Stimulated activated naive CD8-positive, alpha-beta T cell treated with anti-CD3 and anti-CD28 coated beads, Interleukin-15, amount 100 ng/mL, for 72 hours (primary cell): ENCODE results near the gene SRRM2.
"Not testable (repeated sequence)": the region's sequence is repeated elsewhere in the genome, so short reads cannot be mapped to it uniquely, and the experiment has no call there.

Experiments used
- ATAC-seq: fragments of 150-1000 bp; cut with Tn5 transposase; 2 replicates; pipeline ENCODE4 v1.10.0; 2021; ENCODE audit warnings: mild to moderate bottlenecking, moderate library complexity
- DNase-seq, 2 donors: peaks; one replicate each; pipeline ENCODE4 v3.0.0; 2021 to 2022
- H3K27ac Mint-ChIP-seq, 2 donors: one replicate each; pipeline ENCODE4 v1.8.0; 2022; ENCODE audit warnings: mild to moderate bottlenecking in 2 of 2, mixed read lengths in 2 of 2, moderate library complexity in 2 of 2
- H3K27me3 Mint-ChIP-seq: one replicate; pipeline ENCODE4 v1.8.0; 2022; ENCODE audit warnings: mixed read lengths
- H3K4me1 Mint-ChIP-seq: one replicate; pipeline ENCODE4 v1.8.0; 2022; ENCODE audit warnings: mild to moderate bottlenecking, mixed read lengths
- H3K4me3 Mint-ChIP-seq, 2 donors: one replicate each; pipeline ENCODE4 v1.8.0; 2022; ENCODE audit warnings: mild to moderate bottlenecking in 2 of 2, mixed read lengths in 2 of 2, moderate library complexity in 1 of 2
- H3K9me3 Mint-ChIP-seq, 2 donors: one replicate each; pipeline ENCODE4 v1.8.0; 2022; ENCODE audit warnings: mixed read lengths in 2 of 2

The SRRM2 gene

DNA sequence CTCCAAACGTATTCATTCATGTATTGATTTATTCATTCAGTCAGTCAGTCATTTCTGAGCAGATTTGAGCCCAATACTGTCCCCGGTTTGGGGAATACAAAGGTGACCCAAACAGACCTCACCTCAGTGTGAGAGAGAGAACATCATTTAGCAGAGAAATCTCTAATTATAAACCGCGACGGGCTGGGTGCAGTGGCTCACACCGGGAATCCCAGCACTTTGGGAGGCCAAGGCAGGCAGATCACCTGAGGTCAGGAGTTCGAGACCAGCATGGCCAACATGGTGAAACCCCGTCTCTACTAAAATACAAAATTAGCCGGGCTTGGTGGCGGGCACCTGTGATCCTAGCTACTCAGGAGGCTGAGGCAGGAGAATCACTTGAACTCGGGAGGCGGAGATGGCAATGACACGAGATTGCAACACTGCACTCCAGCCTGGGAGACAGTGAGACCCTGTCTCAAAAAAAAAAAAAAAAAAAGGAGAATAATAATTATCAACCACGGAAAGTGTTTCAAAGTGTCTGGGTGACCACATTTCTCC, 30.7 kb upstream of the SRRM2 start:
- not testable (repeated sequence) for DNase-seq, H3K9me3 Mint-ChIP-seq
- Mint-ChIP-seq H3K4me3 (peak overlapping the region; percentile 67 to 78), H3K27ac (peak overlapping the region in 1 of 2 donors; percentile 6), H3K27me3 (peaks cover 25% of the 10 kb centered on the region), H3K4me1 (peaks cover 15% of the 10 kb centered on the region)
- peak; percentile 11 for ATAC-seq

DNA sequence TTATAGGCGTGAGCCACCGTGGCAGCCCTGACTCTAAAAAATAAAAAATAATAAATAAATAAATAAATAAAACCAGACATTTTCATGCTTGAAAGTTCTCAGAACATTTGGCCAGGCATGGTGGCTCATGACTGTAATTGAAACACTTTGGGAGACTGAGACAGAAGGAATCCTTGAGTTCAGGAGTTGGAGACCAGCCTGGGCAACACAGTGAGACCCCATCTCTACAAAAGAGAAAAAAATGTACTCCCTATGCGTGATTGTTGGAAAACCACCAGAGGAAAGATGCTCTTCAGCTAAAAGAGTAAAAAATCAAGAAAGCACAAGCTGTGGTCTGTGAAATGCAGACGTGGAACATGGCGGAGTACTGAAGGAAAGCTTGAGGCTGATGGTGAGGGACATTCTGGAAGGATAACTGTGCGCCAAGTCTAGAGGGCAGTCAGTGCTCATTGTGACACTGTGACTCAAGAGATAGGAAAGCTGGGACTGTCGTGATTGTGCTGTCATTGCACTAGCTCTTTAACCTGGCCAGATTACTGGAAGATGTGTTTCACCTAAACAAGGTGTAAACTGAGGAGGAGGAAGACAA, 28.3 kb upstream of the SRRM2 start:
- H3K9me3 Mint-ChIP-seq, result no peaks in the 10 kb centered on the region
- H3K27ac Mint-ChIP-seq, result no peak overlapping the region
- ATAC-seq (no peak), DNase-seq (no peak)
- peaks cover 13% of the 10 kb centered on the region for H3K4me1 Mint-ChIP-seq
- peaks cover 25% of the 10 kb centered on the region for H3K27me3 Mint-ChIP-seq
- no peak overlapping the region for H3K4me3 Mint-ChIP-seq

DNA sequence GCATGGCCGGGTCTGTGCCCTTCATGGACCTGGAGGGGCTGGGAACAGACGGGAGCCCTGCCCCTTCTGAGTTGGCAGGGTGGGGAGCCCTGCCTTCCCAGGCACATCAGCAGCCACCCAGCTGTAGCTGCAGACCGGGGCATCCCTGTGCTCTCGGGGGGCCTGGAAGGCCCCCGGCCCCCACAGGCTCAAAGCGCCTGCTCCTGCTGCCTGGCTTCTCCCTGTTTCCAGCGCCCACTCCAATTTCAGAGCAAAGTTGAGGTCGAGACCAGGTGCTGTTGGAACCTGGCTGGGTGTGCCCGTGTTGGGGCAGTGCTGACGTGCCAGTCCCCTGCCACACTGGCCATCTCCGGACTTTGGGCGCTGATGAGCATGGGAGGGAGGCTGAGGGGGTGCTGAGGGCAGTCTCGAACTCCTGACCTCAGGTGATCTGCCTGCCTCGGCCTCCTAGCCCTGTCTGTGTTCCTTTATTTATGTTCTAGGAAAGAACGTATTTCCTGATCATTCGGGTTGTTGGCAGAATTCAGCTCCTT, 27.6 kb upstream of the SRRM2 start:
- Mint-ChIP-seq H3K27me3 (peaks cover 25% of the 10 kb centered on the region), H3K4me1 (peaks cover 10% of the 10 kb centered on the region), H3K4me3 (no peak overlapping the region), H3K9me3 (no peaks in the 10 kb centered on the region), H3K27ac (no peak overlapping the region)
- ATAC-seq (no peak), DNase-seq (no peak)

DNA sequence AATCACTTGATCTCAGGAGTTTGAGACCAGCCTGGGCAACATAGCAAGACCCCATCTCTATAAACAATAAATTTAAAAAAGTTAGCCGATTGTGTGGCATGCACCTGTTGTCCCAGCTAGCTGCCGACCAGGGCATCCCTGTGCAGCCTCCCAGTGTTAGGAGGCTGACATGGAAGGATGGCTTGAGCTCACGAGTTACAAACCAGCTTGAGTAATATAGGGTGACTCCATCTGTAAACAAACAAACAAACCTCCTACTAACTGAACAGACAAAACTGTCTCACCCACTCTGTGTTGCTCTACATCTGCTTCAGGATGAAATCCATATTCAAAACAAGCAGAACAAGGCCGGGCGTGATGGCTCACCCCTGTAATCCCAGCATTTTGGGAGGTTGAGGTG, 25.5 kb upstream of the SRRM2 start:
- H3K4me1 Mint-ChIP-seq, result peaks cover 6% of the 10 kb centered on the region
- H3K9me3 Mint-ChIP-seq, result no peaks in the 10 kb centered on the region
- ATAC-seq (no peak), DNase-seq (no peak)
- H3K27me3 Mint-ChIP-seq, result peaks cover 25% of the 10 kb centered on the region
- no peak overlapping the region for H3K4me3 Mint-ChIP-seq
- H3K27ac Mint-ChIP-seq, result no peak overlapping the region

DNA sequence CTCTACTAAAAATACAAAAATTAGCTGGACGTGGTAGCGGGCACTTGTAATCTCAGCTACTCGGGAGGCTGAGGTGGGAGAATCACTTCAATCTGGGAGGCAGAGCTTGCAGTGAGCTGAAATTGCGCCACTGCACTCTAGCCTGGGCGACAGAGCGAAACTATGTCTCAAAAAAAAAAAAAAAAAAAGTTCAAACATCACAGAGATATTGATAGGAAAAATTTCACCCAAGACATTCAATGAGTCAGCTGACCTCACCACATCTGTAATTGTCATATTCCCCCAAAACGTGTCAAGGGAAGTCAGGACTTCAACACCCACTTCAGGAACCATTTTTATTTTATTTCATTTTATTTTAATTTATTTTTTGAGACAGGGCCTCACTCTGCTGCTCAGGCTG, 24.4 kb upstream of the SRRM2 start:
- no peaks in the 10 kb centered on the region for H3K9me3 Mint-ChIP-seq
- no peak overlapping the region for H3K27ac Mint-ChIP-seq
- ATAC-seq (no peak), DNase-seq (no peak)
- H3K4me1 Mint-ChIP-seq, result peaks cover 6% of the 10 kb centered on the region
- H3K4me3 Mint-ChIP-seq, result no peak overlapping the region
- H3K27me3 Mint-ChIP-seq, result peaks cover 22% of the 10 kb centered on the region

DNA sequence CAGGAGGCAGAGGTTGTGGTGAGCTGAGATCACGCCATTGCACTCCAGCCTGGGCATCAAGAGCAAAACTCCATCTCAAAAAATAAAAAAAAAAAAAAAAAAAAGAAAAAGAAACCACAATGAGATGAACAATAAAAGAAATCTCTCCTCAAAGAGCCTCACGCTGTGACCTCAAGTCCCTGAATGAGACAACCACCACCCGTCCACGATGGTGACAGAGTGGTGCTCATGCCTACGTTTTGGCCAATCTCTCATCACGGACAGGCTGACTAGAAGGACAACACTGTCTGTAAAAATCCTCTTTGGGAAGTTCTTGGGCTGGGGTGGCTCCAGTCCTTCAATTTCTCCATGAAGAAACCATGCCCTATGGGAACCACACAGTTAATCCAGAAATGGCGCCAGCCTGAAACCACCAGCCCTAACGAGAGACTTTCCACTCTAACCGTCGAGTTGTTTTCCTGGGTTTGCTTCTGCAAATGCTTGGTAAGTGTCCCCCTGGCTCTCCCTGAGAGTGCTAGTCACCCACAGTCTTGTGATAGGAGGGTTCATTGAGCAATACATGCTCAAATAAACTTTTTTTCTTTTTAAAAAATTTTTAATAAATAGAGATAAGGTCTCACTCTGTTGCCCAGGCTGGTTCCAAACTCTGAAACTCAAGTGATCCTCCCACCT, 17.5 kb upstream of the SRRM2 start:
- Mint-ChIP-seq H3K27me3 (no peaks in the 10 kb centered on the region), H3K4me3 (no peak overlapping the region), H3K4me1 (peaks cover 8% of the 10 kb centered on the region), H3K27ac (peak overlapping the region in 1 of 2 donors; percentile 74), H3K9me3 (no peaks in the 10 kb centered on the region)
- DNase-seq (no peak), ATAC-seq (no peak)

DNA sequence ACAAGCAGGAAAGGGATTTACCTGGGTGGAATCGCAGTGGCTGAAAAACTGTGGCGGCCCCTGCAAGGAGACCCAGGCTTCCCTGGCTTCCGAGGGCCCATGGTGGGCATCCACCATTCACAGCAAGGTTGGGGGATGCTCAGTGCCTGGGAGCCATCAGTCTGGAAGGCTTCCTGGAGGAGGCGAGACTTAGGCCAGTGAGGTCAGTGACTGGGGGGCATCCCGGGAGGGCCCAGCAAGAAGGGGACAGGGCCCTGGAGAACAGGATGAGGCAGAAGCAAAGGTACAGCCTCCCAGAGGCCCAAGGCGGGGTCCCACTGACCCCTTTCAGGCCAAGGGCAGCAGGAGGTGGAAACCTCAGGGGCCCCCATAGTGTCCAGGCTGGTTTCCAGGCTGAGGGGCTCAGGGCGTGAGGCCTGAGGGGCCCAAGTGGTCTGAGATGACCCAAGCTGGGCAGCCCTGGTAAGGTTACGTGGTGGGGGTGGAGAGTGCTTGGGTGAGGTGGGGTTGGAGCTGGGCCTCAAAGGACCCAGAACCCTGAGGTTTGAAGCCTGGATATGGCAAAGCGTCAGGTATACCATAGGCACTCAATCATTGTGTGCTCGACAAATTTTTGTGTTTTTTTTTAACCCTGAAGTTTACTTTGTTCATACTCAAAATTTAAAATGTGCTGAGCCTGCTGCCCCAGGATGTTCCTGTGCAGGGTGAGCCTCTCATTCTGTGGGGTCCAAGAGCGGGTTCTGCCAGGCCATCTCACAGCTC, 15.8 kb upstream of the SRRM2 start:
- peaks cover 8% of the 10 kb centered on the region for H3K4me1 Mint-ChIP-seq
- H3K27ac Mint-ChIP-seq, result no peak overlapping the region
- ATAC-seq, result no peak
- no peak for DNase-seq
- H3K9me3 Mint-ChIP-seq, result no peaks in the 10 kb centered on the region
- peaks cover 9% of the 10 kb centered on the region for H3K27me3 Mint-ChIP-seq
- no peak overlapping the region for H3K4me3 Mint-ChIP-seq

DNA sequence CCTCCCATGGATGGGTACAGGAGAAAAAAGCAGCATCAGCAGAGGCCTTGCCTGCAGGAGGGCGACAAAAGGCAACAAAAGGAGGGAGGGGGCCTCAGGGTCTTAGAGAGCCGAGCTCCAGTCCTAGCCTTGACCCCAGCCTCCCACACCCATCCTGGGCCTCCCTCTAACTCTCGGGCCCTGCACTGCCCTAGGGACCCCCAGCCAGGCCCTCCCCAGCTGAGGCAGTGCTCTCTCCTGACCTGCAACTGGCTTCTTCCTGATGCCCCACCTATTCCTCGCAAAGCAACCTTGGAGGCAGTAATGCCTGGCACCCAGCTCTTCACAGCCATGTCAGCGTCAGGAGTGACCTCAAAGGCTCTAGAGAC, 15.2 kb upstream of the SRRM2 start:
- H3K27ac Mint-ChIP-seq, result no peak overlapping the region
- ATAC-seq (no peak), DNase-seq (no peak)
- no peaks in the 10 kb centered on the region for H3K9me3 Mint-ChIP-seq
- H3K4me3 Mint-ChIP-seq, result no peak overlapping the region
- peaks cover 8% of the 10 kb centered on the region for H3K4me1 Mint-ChIP-seq
- peaks cover 9% of the 10 kb centered on the region for H3K27me3 Mint-ChIP-seq

DNA sequence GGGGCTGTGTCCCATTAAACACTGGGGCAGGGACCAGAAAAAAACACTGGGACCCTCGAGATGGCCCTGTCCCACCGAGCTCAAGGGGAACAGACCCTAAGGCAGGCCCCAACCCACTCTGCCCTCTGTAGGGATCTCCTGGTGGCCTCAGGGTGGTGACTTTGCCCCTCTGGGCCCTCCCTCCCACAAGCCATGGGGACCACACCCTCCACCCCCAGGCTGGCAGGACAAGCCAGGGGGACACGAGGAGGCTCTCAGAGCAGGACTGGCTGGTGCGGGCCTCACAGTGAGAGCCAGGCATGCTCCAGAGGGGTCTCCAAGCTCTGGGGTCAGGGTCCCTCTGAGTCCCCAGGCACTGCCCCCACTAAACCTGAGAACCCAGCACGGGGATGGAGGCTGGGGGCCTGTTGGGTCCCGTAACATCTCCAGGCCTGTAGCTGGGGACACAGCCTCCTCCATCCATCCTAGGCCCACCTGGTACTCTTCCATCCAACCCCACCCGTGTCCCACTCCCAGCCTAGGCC, 14.5 kb upstream of the SRRM2 start:
- H3K9me3 Mint-ChIP-seq, result no peaks in the 10 kb centered on the region
- H3K4me1 Mint-ChIP-seq, result peaks cover 8% of the 10 kb centered on the region
- H3K4me3 Mint-ChIP-seq, result no peak overlapping the region
- H3K27ac Mint-ChIP-seq, result peak overlapping the region in 1 of 2 donors; percentile 4
- peaks cover 9% of the 10 kb centered on the region for H3K27me3 Mint-ChIP-seq
- ATAC-seq (no peak), DNase-seq (no peak)

DNA sequence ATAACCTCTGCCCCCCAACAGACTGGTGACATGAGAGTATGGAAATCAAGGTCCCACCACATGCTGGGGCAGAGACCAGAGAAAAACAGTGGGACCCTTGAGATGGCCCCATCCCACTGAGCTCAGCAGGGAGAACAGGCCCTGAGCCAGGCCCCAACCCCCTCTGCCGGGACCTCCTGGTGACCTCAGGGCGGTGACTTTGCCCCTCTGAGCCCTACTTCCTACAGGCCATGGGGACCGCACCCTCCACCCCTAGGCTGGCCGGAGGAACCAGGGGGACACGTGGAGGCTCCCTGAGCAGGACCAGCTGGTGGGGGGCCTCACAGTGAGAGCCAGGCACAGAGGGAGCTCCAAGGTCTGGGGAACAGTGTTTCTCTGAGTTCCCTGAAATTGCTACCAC, 13.8 kb upstream of the SRRM2 start:
- Mint-ChIP-seq H3K4me3 (no peak overlapping the region), H3K9me3 (no peaks in the 10 kb centered on the region), H3K4me1 (peaks cover 8% of the 10 kb centered on the region), H3K27me3 (peaks cover 9% of the 10 kb centered on the region), H3K27ac (peak overlapping the region in 1 of 2 donors; percentile 4)
- DNase-seq (no peak), ATAC-seq (peak; percentile 21)

DNA sequence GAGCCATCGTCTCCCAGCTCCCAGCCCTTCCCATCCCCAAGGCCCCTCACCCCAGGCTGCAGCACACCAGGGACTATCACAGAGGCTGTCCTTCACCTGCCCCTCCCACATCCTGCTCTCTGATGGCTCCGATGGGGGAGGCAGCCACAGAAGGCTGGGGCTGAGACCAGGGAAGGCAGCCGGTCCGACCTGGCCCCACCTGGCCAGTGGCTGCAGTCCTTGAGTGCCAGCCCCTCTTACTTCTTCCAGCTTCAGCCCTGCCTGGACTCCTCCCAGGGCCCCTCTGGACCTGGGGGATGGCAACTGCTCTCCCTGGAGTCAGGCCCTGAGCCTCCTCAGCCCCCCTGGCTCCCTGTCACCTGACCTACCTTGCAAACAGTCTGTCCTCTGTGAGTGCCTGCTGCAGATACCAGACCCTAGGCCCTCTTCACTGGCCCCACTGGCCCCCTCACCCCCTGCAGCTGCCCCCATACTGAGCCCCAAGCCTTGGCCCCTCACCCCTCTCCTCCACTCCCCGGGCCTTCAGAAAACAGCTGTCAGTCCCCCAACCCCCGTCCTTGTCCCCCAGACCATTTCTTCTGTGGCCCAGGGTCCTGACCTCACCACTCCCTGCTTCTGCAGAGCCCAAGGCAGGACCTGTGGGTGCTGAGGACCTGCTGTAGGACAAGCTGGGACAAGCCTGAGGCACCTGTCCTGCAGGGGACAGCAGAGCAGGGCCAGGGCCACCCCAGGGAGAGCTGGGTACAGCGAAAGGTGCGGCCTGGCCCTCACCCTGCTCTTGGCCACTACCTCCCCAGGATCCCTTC, 12.6 kb upstream of the SRRM2 start:
- Mint-ChIP-seq H3K27me3 (peaks cover 9% of the 10 kb centered on the region), H3K4me1 (peaks cover 8% of the 10 kb centered on the region), H3K9me3 (no peaks in the 10 kb centered on the region), H3K27ac (peak overlapping the region in 1 of 2 donors; percentile 93), H3K4me3 (no peak overlapping the region)
- ATAC-seq (no peak), DNase-seq (no peak)

DNA sequence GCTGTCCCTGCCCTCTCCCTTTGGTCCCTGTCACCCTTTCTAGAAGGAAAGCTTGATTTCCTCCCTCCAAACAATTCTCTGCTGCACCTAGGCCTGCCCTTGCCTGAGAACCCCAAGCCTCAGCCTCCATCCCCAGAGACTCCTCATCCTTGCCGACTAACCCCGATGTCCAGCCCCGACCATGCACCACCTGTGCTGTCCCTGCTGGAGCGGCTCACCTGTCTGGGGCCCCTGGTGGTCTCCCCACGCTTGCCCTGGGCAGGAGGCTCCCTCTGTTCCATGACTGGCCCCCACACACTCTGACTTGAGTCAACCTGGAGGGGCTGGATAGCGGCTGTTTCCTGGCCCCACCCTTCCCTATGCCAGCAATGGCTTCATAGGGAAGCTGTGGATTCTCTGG, 12.0 kb upstream of the SRRM2 start:
- no peak overlapping the region for H3K4me3 Mint-ChIP-seq
- no peak for DNase-seq
- peaks cover 9% of the 10 kb centered on the region for H3K27me3 Mint-ChIP-seq
- H3K4me1 Mint-ChIP-seq, result peaks cover 8% of the 10 kb centered on the region
- no peaks in the 10 kb centered on the region for H3K9me3 Mint-ChIP-seq
- H3K27ac Mint-ChIP-seq, result peak overlapping the region in 1 of 2 donors; percentile 60
- ATAC-seq, result no peak

DNA sequence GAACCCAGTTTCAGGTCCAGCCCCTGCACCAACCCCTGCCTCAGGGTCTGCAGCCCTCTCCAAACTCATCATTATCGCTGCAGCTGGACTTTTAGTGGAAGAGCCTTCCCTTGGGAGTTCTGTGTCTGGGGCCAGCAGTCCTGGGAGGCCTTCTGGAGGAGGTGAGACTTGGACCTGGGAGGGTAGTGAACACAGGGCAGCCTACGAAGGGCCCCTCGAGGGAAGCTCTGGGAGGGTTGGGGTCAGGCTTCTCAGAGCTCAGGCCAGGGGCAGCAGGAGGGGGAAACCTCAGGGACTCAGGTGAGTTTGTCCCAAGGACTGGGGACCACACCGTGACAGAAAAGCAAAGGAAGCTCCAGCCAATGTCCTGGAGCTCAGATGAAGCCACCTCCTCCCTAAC, 11.3 kb upstream of the SRRM2 start:
- ATAC-seq, result no peak
- peaks cover 8% of the 10 kb centered on the region for H3K4me1 Mint-ChIP-seq
- no peak overlapping the region for H3K4me3 Mint-ChIP-seq
- H3K27me3 Mint-ChIP-seq, result peaks cover 9% of the 10 kb centered on the region
- H3K9me3 Mint-ChIP-seq, result no peaks in the 10 kb centered on the region
- no peak for DNase-seq
- no peak overlapping the region for H3K27ac Mint-ChIP-seq

DNA sequence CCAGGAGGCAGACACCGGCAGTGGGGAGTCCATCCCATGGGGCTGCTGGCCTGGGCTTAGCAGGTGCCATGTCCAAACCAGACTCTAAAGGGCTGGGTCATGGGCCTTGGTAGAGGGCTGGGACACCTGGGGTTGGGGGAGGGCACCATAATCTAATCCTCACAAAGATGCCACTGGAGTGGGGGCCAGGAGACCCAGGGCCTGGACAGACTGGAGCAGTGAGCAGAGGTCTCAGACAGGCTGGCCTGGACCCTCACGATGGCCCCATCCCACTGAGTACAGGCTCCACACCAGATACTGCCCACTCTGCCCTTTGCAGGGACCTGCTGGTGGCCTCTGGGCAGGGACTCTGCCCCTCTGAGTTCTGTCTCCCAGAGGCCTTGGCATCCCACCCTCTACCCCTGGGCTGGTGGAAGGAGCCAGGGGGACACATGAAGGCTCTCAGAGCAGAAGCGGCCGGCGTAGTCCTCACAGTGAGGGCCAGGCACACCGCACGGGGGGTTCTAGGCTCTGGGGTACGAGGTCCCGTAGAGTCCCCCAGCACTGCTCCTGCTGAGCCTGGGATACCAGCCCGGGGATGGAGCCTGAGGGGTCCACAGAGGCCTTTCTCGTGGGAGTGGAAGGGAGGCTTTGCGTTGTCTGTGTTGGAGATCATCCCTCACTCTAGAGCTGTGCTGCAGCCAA, 10.0 kb upstream of the SRRM2 start:
- Mint-ChIP-seq H3K9me3 (no peaks in the 10 kb centered on the region), H3K27me3 (peaks cover 9% of the 10 kb centered on the region), H3K4me3 (no peak overlapping the region), H3K27ac (no peak overlapping the region), H3K4me1 (peaks cover 8% of the 10 kb centered on the region)
- DNase-seq (no peak), ATAC-seq (no peak)
